GM18909 (cell line): Measurements from ENCODE around the gene SLC4A1AP.

Source experiments
- ATAC-seq: cut with Tn5 transposase; IDR thresholded peaks from one replicate; pipeline ENCODE4 v1.9.1; 2021; ENCODE audit warnings: mild to moderate bottlenecking; ENCODE audit not compliant: unreplicated experiment, poor library complexity

Gene SLC4A1AP

DNA sequence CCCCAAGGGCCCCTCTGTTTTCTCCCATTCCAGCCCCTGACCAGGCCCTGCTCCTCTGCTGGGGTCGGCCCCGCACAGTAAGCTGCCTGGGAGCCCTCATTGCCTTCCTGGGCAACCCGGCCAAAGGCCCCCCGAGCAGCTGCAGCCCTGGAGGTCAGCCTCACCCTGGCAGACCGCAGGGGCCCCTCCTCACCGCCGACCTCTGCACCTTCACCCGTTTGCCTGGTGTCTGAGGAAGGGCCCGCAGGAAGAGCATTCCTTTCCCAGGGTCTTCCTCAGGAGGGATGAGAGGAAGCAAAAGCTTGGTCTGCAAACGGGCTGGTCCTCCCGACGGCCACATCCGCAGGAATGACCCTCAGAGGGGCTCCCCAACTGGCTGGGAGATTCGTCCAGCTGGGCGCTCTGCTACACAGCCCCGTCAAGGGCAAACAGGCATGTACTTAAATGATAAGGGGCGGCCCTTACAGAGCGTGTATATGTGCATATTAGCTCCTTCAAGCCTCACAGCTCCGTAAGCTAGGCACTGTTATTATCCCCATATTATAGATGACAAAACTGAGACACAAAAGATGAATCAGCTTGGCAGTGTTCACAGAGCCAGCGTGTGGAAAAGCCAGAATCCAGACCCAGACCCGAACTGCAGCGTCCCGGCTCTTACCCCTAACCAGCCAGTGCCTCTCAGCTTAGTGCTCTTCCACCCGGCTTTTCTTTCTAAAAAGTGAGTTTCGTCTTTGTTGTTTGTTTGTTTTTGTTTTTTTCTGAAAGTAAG, 52.8 kb downstream of the SLC4A1AP start:
- ATAC-seq: no peak

GRCh38 chr2:27717070-27717795, 53.5 kb downstream of the SLC4A1AP start:
- no peak for ATAC-seq

DNA sequence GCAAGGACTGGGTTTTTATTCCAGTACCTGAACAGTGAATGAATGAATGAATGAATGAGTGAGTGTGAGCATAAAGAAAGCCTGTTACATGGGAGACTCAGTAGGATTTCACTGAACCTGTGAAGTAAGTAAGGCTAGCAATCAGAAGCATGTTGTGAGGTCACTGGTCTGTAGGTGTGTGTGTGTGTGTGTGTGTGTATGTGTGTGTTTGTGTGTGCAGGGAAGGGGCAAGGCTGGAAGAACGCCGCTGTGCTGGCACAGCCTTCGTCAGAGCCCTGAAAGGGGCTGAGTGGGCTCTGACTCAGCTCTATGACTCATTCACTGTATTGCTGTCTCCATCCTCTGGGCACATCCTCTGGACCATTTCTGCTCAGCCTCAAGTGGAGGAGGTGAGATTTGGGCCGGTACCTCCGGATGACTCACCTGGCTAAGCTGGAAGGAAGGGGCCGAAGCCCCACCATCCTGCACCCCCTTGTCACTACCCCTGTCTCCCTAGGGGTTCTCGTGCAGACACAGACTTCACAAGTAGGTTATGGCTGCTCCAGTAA, 56.4 kb downstream of the SLC4A1AP start:
- no peak for ATAC-seq

- ATAC-seq: no peak
Measured at GRCh38 chr2:27721335-27721734, 57.6 kb downstream of the SLC4A1AP start.

- ATAC-seq: no peak
Measured at GRCh38 chr2:27721884-27722485, 58.3 kb downstream of the SLC4A1AP start.

GRCh38 chr2:27723372-27724144, 59.9 kb downstream of the SLC4A1AP start:
- ATAC-seq: no peak

GRCh38 chr2:27724191-27724590, 60.5 kb downstream of the SLC4A1AP start:
- ATAC-seq: no peak

GRCh38 chr2:27724905-27725701, 61.4 kb downstream of the SLC4A1AP start:
- no peak for ATAC-seq

DNA sequence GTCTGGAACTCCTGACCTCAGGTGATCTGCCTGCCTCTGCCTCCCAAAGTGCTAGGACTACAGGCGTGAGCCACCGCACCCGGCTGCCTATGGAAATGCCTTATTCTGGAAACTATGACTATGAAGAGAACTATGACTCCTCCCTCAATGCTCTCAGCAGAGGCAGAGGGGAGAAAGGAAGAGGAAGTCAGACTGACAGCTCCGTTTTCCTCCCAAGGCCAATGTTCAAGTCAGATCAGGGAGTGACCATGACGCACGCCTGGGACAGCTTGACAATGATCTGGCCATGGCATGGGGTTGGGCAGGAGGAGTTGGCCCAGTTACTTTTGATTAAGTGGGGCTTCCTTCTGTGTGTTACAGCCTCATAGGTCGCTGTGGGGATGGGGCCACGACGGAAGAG, 63.6 kb downstream of the SLC4A1AP start:
- ATAC-seq: no peak

- no peak for ATAC-seq
Measured at GRCh38 chr2:27728081-27728858, 64.6 kb downstream of the SLC4A1AP start.

DNA sequence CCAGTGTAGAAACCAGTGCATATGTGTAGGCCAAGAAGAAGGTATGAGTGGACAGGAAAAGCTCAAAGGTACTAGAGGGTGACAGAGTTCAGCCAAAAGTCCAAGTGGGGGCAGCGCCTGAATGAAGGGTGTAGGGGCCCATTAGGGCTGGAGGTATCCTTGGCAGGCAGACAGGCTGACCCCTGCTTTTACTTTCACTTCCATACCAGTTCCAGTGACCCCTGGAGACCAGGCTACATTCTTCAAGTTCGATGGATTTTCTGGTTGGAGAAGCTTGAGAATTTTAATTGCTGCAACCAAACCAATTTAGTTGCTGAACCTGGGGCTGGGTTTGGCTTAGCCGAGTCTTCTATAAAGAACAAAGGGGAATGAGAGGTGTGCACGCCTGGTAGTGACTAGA, 65.5 kb downstream of the SLC4A1AP start:
- ATAC-seq: no peak

- ATAC-seq: no peak
Measured at GRCh38 chr2:27729614-27730013, 65.9 kb downstream of the SLC4A1AP start.

DNA sequence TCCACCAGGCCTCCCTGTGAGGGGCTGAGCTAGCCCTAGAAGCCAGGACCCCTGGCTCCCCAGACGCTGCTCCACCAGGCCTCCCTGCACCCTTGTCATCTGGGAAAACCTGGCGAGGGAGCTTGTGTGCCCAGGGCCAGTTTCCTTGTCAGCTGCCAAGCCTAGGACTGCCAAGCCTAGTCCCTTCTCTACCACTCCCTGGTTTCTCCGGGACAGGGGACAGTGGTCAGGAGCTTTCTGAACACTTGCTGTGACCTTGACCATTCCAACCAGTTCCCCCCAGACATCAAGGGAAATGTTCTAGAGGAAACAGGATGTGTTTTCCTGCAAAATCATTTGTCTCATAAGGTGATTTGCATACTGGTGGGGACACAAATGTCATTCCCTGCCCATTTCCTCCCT, 66.6 kb downstream of the SLC4A1AP start:
- ATAC-seq: no peak

DNA sequence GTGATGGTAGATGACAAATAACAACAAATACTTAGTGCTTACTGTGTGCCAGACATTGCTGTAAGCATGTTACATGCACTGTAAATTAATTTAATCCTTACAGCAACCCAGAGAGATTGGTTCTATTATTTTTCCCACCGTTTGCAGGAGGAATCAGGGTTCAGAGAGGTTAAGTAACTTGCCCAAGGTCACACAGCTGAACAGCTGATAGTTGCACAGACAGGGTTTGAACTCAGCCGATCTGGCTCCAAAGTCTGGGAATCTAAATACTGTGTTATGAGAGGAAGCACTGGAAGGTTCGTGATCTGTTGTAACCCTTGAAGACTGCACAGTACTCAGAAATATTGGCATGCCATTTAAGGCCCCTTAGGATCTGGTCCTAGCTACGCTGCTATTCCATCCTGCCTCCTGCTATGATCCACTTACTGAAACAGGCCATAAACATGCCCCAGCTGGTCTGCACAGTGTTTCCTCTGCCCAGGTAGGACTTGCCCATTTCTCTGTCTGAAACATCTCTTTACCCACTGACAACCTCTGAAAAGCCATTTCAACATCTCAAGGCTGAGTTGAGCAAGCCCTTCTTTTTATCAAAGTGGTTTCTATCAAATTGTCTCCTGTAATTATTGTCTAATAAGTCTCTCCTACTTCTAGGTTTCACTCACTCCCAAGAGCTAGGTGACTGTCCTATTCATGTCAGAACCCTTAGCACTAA, 67.4 kb downstream of the SLC4A1AP start:
- ATAC-seq: no peak

- no peak for ATAC-seq
Measured at GRCh38 chr2:27734305-27734704, 70.6 kb downstream of the SLC4A1AP start.

GRCh38 chr2:27735263-27735904, 71.7 kb downstream of the SLC4A1AP start:
- no peak for ATAC-seq

DNA sequence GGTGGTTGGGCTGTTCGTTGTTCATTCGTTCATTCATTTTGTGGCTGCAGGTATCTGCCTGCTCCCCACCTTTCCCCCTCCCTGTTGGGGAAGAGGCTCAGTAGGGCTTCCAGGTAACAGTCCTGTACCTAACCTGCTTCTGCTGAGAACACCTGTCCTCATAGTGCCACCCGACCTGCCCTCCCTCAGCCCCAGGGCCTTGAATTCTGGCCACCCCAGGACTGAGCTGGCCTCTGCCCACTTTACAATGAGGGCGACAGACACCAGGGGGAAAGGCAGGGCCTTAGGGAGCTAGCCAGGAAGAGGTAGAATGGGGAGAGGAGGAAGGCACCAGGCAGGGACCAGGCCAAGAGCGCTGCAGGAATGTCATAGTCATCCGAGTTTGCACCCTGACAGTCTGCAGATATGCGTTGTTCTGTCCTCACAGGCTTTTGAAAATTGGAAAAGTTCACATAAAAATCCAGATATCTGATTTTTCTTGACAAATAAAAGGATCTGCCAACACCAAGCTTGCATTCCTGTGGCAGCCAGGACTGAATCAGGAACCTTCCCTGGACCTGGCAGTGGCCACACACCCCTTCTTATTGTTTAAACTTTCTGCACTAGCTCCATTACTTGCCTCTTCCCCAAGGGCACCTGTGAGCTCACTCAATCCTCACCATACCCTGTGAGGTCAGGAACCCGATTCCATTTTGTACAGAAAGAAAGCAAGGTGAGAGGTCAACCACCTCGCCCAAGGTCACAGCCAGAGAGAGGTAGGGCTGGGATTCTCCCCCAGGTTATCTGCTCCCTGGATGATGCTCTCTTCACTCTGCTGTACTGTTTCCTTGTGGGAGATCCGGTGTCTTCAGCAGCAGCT, 72.6 kb downstream of the SLC4A1AP start:
- no peak for ATAC-seq
